ENCODE measurements around the gene FBXO30. TPM values are rescaled to one million over a fixed set of nuclear protein-coding genes. Genes with fewer than 3 reads are reported as not detected.

FBXO30 gene
- polyA plus RNA-seq, 1 donor = 12.1 TPM

DNA sequence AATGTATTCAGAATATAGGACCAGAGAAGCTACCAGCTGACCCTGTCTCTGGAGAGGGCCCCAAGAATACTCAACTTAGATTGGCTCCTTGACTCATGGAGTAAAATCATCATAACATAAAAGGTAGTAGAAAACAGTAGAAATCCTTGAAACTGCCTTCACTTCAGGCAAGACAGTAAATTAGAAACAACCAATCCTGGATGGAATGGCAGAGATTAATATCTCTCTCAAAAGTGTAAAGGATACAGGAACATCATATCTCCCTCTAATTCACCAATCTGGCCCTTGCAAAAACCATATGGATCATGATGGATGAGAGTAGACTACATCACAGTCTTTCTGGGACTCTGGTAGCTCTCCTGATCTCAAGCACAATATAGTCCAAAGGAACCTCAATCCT, 58.9 kb downstream of the FBXO30 start:
- no peak for DNase-seq (ENCODE audit: low read depth)

GRCh38 chr6:145752638-145753037, 62.0 kb downstream of the FBXO30 start:
- DNase-seq (ENCODE audit: low read depth) = no peak

- no peak for DNase-seq (ENCODE audit: low read depth)
Observed at GRCh38 chr6:145749632-145750031, 65.0 kb downstream of the FBXO30 start.

GRCh38 chr6:145745861-145746260, 68.7 kb downstream of the FBXO30 start:
- no peak for DNase-seq (ENCODE audit: low read depth)

GRCh38 chr6:145744619-145745018, 70.0 kb downstream of the FBXO30 start:
- no peak for DNase-seq (ENCODE audit: low read depth)

Other genes with a start within 250 kb of the FBXO30 start
- gene EPM2A, start 79.3 kb downstream of the FBXO30 start, polyA plus RNA-seq (ENCODE audit: insufficient read length) = 22.0 TPM
- gene SHPRH, start 149.6 kb upstream of the FBXO30 start, polyA plus RNA-seq (ENCODE audit: insufficient read length) = 11.4 TPM
- not detected for gene GRM1, start 214.3 kb upstream of the FBXO30 start, polyA plus RNA-seq (ENCODE audit: insufficient read length)